Uterus (tissue), 2 donors: ENCODE measurements around the gene ZPBP.

Experiments used
- CTCF ChIP-seq, 4 experiments: fragments of 200-600 bp in 2 of 4; fragments of 450-650 bp in 2 of 4; sonication (generic) in 2 of 4; IDR thresholded peaks; one replicate each; pipeline ENCODE4 v1.5.1; 2016 to 2019; ENCODE audit warnings: antibody characterized with exemption in 4 of 4, mild to moderate bottlenecking in 2 of 4, moderate library complexity in 1 of 4
- POLR2A ChIP-seq, 2 donors: fragments of 450-650 bp; IDR thresholded peaks; one replicate each; pipeline ENCODE4 v1.6.1; 2016; ENCODE audit warnings: antibody characterized with exemption in 2 of 2, mild to moderate bottlenecking in 1 of 2, moderate library complexity in 1 of 2

- no peak for TF ChIP-seq POLR2A (IDR thresholded peaks at IDR 0.05)
- TF ChIP-seq CTCF (IDR thresholded peaks at IDR 0.05): no peak
Observed at GRCh38 chr7:49995681-49996080, 97.4 kb downstream of the ZPBP start.
